Measurements from ENCODE around the gene ST6GALNAC5. TPM values are rescaled to one million over a fixed set of nuclear protein-coding genes. Genes with fewer than 3 reads are reported as not detected.

ST6GALNAC5 gene
- total and polyA plus RNA-seq, 2 of the 13 experiments (the other 11 are each of a cell fraction or from before 2014, with no cell fraction given): not detected

DNA sequence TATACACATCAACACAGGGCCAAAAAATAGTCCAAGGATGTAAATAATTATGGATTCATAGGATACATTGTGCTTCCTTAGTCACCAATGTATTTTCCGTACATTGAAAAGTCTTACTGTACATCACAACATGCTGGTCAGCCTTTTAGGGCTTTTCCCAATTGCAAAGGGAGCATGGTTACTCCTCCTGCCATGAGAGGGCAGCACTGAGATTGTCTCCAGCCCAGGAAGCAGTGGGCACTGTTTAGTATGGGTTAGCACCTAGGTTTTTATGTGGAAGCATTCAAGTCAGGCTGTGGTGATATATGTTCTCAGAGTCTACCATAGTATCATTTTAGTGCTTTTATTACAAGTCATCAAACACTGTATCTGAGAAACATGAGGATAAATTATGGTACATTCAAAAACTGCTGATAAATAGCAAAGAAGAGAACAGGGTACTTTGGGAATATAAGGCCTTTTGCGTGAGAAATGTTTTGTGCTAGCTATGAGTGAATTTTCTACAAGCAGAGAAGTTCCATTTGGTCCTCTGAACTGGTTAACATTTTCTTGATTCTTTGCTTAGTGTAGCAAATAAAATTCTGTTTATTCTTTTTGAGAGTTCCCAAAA lies 34.0 kb downstream of the ST6GALNAC5 start (continued):
- 0 out of 2 replicates have a peak, but pooled peaks have one; percentile 37 for TF ChIP-seq ZMYM4 (CRISPR knock-in tag; IDR thresholded peaks at IDR 0.05)
- TF ChIP-seq KMT2B (CRISPR knock-in tag; IDR thresholded peaks at IDR 0.05): no peak
- TF ChIP-seq, protein P1, sequence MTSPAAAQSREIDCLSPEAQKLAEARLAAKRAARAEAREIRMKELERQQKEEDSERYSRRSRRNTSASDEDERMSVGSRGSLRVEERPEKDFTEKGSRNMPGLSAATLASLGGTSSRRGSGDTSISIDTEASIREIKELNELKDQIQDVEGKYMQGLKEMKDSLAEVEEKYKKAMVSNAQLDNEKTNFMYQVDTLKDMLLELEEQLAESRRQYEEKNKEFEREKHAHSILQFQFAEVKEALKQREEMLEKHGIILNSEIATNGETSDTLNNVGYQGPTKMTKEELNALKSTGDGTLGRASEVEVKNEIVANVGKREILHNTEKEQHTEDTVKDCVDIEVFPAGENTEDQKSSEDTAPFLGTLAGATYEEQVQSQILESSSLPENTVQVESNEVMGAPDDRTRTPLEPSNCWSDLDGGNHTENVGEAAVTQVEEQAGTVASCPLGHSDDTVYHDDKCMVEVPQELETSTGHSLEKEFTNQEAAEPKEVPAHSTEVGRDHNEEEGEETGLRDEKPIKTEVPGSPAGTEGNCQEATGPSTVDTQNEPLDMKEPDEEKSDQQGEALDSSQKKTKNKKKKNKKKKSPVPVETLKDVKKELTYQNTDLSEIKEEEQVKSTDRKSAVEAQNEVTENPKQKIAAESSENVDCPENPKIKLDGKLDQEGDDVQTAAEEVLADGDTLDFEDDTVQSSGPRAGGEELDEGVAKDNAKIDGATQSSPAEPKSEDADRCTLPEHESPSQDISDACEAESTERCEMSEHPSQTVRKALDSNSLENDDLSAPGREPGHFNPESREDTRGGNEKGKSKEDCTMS (CRISPR knock-in tag; conservative IDR thresholded peaks at IDR 0.05): no peak
- 0 out of 2 replicates have a peak, but pooled peaks have one; percentile 18 for TF ChIP-seq RAD21 (CRISPR knock-in tag; IDR thresholded peaks at IDR 0.05)
- peak; percentile 63 for TF ChIP-seq STAG1 (CRISPR knock-in tag; IDR thresholded peaks at IDR 0.05)
- TF ChIP-seq, protein P2, sequence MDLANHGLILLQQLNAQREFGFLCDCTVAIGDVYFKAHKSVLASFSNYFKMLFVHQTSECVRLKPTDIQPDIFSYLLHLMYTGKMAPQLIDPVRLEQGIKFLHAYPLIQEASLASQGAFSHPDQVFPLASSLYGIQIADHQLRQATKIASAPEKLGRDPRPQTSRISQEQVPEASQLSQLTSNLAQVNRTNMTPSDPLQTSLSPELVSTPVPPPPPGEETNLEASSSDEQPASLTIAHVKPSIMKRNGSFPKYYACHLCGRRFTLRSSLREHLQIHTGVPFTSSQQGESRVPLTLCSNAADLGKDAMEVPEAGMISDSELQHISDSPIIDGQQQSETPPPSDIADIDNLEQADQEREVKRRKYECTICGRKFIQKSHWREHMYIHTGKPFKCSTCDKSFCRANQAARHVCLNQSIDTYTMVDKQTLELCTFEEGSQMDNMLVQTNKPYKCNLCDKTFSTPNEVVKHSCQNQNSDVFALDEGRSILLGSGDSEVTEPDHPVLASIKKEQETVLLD (CRISPR knock-in tag; IDR thresholded peaks at IDR 0.05; ENCODE audit: low read depth): no peak
- TF ChIP-seq SMC3 (IDR thresholded peaks at IDR 0.05; ENCODE audit: low read length): peak; percentile 71; the same call in 1 of the 2 replicates
- TF ChIP-seq BRD4 (CRISPR knock-in tag; IDR thresholded peaks at IDR 0.05): no peak
- TF ChIP-seq ZC3H4 (CRISPR knock-in tag; IDR thresholded peaks at IDR 0.05; ENCODE audit: borderline replicate concordance): no peak
- no peak for TF ChIP-seq WIZ (CRISPR knock-in tag; IDR thresholded peaks at IDR 0.05)
- no peak for TF ChIP-seq ZNF234 (CRISPR knock-in tag; conservative IDR thresholded peaks at IDR 0.05)
- no peak for TF ChIP-seq NFE2 (CRISPR knock-in tag; IDR thresholded peaks at IDR 0.05)
- TF ChIP-seq, protein P3, sequence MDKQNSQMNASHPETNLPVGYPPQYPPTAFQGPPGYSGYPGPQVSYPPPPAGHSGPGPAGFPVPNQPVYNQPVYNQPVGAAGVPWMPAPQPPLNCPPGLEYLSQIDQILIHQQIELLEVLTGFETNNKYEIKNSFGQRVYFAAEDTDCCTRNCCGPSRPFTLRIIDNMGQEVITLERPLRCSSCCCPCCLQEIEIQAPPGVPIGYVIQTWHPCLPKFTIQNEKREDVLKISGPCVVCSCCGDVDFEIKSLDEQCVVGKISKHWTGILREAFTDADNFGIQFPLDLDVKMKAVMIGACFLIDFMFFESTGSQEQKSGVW (CRISPR knock-in tag; IDR thresholded peaks at IDR 0.05; ENCODE audit: borderline replicate concordance): no peak
- TF ChIP-seq NAIF1 (CRISPR knock-in tag; IDR thresholded peaks at IDR 0.05; ENCODE audit: borderline replicate concordance): no peak
- no peak for TF ChIP-seq ZNF672 (CRISPR knock-in tag; IDR thresholded peaks at IDR 0.05)
- no peak for TF ChIP-seq ZNF678 (CRISPR knock-in tag; IDR thresholded peaks at IDR 0.05)
- no peak for TF ChIP-seq FOSL1 (CRISPR knock-in tag; IDR thresholded peaks at IDR 0.05; ENCODE audit: borderline replicate concordance)
- no peak for TF ChIP-seq TBL1XR1 (IDR thresholded peaks at IDR 0.05; ENCODE audit: borderline replicate concordance, low read length, partially characterized antibody)
- TF ChIP-seq FOXO1 (CRISPR knock-in tag; IDR thresholded peaks at IDR 0.05): no peak
- TF ChIP-seq ZFP82 (CRISPR knock-in tag; IDR thresholded peaks at IDR 0.05; ENCODE audit: borderline replicate concordance): no peak
- TF ChIP-seq, protein P4, sequence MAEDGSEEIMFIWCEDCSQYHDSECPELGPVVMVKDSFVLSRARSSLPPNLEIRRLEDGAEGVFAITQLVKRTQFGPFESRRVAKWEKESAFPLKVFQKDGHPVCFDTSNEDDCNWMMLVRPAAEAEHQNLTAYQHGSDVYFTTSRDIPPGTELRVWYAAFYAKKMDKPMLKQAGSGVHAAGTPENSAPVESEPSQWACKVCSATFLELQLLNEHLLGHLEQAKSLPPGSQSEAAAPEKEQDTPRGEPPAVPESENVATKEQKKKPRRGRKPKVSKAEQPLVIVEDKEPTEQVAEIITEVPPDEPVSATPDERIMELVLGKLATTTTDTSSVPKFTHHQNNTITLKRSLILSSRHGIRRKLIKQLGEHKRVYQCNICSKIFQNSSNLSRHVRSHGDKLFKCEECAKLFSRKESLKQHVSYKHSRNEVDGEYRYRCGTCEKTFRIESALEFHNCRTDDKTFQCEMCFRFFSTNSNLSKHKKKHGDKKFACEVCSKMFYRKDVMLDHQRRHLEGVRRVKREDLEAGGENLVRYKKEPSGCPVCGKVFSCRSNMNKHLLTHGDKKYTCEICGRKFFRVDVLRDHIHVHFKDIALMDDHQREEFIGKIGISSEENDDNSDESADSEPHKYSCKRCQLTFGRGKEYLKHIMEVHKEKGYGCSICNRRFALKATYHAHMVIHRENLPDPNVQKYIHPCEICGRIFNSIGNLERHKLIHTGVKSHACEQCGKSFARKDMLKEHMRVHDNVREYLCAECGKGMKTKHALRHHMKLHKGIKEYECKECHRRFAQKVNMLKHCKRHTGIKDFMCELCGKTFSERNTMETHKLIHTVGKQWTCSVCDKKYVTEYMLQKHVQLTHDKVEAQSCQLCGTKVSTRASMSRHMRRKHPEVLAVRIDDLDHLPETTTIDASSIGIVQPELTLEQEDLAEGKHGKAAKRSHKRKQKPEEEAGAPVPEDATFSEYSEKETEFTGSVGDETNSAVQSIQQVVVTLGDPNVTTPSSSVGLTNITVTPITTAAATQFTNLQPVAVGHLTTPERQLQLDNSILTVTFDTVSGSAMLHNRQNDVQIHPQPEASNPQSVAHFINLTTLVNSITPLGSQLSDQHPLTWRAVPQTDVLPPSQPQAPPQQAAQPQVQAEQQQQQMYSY (CRISPR knock-in tag; IDR thresholded peaks at IDR 0.05): no peak
- no peak for TF ChIP-seq SP140L (CRISPR knock-in tag; IDR thresholded peaks at IDR 0.05; ENCODE audit: borderline replicate concordance)
- no peak for TF ChIP-seq SMAD1 (CRISPR knock-in tag; IDR thresholded peaks at IDR 0.05; ENCODE audit: borderline replicate concordance, low read depth)
- no peak for TF ChIP-seq ZNF563 (CRISPR knock-in tag; IDR thresholded peaks at IDR 0.05)

All from HepG2 (cell line).